RWPE1 (cell line): Measurements from ENCODE around the gene ALDH2.

Experiments
- CTCF ChIA-PET: fragments of 350-600 bp; sonication (Branson Sonifier 250); formaldehyde crosslinking; extraction: SDS; loops from one replicate; lab custom pipeline; 2021; lab: Yijun Ruan, JAX
- POLR2A ChIA-PET: fragments of 400-600 bp; formaldehyde crosslinking; extraction: SDS; loops from one replicate; lab custom pipeline; 2020; ENCODE audit warnings: antibody characterized with exemption; ENCODE audit not compliant: low non-redundant PET; lab: Yijun Ruan, JAX
- DNase-seq: peaks from one replicate; pipeline ENCODE4 v3.0.0; 2012; ENCODE audit warnings: low spot score
- H3K27ac ChIP-seq: fragments of 450-650 bp; 2 replicates; pipeline ENCODE4 v1.5.1; 2017
- TF ChIP-seq, protein P1 (sequence below): fragments of 450-650 bp; conservative IDR thresholded peaks from 2 replicates; pipeline ENCODE4 v1.5.1; 2017; ENCODE audit warnings: low read depth, mild to moderate bottlenecking

ALDH2 gene

DNA sequence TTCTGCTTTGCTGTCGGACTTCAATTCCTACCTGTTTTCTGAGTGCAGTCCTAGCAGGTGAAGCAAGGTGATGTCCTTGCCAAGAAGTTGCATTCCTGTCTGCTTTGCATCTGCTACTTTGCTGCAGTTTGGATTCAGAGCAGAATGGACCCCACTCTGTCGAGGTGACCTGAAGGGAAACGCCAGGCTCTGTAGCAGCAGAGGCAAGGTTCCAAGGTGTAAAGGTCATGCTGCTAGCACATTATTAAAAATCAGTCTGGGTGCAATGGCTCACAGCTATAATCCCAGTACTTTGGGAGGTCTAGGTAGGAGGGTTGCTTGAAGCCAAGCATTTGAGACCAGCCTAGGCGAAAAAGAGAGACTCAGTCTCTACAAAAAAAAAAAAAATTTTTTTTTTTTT, 17.3 kb upstream of the ALDH2 start:
- TF ChIP-seq, protein P1, sequence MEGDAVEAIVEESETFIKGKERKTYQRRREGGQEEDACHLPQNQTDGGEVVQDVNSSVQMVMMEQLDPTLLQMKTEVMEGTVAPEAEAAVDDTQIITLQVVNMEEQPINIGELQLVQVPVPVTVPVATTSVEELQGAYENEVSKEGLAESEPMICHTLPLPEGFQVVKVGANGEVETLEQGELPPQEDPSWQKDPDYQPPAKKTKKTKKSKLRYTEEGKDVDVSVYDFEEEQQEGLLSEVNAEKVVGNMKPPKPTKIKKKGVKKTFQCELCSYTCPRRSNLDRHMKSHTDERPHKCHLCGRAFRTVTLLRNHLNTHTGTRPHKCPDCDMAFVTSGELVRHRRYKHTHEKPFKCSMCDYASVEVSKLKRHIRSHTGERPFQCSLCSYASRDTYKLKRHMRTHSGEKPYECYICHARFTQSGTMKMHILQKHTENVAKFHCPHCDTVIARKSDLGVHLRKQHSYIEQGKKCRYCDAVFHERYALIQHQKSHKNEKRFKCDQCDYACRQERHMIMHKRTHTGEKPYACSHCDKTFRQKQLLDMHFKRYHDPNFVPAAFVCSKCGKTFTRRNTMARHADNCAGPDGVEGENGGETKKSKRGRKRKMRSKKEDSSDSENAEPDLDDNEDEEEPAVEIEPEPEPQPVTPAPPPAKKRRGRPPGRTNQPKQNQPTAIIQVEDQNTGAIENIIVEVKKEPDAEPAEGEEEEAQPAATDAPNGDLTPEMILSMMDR = no peak
- ChIA-PET CTCF (no interaction called here), POLR2A (no interaction called here)
- DNase-seq = no peak
- no peak overlapping the region for H3K27ac ChIP-seq

DNA sequence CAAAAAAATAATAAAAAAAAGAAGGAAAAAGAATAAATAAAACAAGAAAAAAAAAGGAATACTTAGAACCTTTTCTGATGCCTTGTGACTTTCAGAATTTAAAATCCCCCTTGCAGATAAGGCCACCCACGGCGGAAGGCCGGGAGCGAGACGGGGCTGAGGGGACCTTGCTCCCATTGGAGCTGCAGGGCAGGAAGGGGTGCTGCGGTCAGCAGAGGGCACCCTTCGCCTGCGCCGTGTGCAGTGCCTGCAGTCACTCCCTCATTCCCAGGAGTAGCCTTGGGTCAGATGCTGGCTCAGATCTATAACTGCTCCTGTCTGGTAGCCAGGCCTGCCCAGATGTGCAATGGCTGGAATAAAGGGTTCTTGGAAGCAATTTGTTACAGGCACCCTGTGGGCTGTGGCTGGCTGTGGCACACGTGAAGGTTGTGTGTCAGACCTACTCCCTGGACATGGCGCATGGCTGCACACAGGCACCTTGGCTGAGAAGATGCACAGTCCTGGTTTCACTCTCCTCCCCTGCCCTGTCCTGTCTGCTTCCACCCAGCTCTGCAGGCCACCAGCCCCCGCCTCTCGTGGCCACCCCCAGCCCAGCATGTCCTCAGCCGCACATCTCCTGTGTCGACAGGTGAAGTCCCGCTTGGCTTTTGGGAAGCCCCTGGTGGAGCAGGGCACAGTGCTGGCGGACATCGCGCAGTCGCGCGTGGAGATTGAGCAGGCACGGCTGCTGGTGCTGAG, 13.4 kb upstream of the ALDH2 start:
- ChIA-PET CTCF (interaction anchor here (0.5 to 3.5 kb wide), 16 partner anchors 9 to 1626 kb away, joined by 3 to 29 read pairs (median 3); no protein-coding TSS in a partner anchor), POLR2A (no interaction called here)
- peak; percentile 61 for DNase-seq
- H3K27ac ChIP-seq = peak overlapping the region; percentile 38
- TF ChIP-seq, protein P1 = peak; percentile 82

DNA sequence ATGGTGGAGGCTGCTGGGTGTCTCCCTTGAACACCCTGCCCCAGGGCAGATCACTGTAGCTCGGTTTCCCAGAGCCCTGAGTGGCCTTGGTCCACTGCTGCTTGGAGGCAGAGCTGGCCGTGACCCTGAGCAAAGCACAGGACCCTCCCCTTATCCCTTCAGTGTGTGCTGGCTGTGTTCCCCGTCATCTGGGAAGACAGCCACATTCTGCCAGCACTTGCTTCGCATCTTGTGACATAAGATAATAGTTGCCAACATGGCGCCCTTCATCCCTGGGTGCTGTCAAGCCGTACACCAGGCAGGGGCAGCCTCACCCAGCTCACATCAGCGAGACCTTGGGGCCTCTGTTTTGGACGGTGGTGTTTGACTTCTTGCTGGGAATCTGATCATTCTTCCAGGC, 12.1 kb upstream of the ALDH2 start:
- peak overlapping the region; percentile 1; the same call in 1 of the 2 replicates for H3K27ac ChIP-seq
- ChIA-PET POLR2A (interaction anchor here (0.6 to 1.0 kb wide), 2 partner anchors 50 to 86 kb away, joined by 3 to 4 read pairs; no protein-coding TSS in a partner anchor), CTCF (interaction anchor here (0.6 to 3.5 kb wide), 6 partner anchors 9 to 87 kb away, joined by 3 to 29 read pairs (median 6); no protein-coding TSS in a partner anchor)
- DNase-seq = no peak
- TF ChIP-seq, protein P1 = no peak

DNA sequence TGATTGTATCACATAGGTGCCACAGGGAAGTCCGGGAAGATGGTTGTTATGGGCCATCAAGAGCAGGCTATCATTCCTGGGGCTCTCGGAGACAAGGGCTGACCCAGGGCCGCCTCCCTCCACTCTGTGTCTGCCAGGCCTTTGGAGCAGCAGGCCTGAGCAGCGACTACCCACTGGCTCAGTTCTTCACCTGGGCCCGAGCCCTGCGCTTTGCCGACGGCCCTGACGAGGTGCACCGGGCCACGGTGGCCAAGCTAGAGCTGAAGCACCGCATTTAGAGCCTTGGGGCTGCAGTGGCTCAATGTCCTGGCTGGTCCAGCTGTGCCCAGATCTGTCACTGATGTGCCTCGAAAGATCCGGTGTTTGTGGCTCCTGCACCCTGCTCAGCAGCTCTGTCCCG, 10.5 kb upstream of the ALDH2 start:
- ChIA-PET CTCF (no interaction called here), POLR2A (no interaction called here)
- no peak for DNase-seq
- TF ChIP-seq, protein P1 = no peak
- peak overlapping the region; percentile 83 for H3K27ac ChIP-seq

DNA sequence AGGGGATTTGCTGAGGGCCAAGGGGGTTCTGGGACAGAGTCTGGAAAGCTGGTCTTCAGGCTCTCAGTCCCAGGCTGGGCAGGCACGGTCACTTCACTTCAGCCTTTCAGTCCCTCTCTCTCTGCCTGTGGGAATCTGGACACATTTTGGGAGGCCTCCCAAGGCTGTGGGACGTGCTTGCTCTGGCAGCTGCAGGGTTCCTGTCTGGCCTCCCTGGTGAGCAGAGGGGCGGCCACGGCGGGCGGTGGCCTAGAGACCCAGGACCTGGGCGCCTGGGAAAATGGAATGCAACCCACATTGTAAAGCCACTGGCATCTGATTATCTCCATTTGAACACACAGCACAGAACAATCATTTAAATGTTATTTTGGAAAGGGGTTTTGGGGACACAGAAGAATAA, 10.1 kb upstream of the ALDH2 start:
- peak overlapping the region; percentile 83 for H3K27ac ChIP-seq
- TF ChIP-seq, protein P1 = no peak
- no peak for DNase-seq
- CTCF ChIA-PET = no interaction called here
- POLR2A ChIA-PET = no interaction called here

DNA sequence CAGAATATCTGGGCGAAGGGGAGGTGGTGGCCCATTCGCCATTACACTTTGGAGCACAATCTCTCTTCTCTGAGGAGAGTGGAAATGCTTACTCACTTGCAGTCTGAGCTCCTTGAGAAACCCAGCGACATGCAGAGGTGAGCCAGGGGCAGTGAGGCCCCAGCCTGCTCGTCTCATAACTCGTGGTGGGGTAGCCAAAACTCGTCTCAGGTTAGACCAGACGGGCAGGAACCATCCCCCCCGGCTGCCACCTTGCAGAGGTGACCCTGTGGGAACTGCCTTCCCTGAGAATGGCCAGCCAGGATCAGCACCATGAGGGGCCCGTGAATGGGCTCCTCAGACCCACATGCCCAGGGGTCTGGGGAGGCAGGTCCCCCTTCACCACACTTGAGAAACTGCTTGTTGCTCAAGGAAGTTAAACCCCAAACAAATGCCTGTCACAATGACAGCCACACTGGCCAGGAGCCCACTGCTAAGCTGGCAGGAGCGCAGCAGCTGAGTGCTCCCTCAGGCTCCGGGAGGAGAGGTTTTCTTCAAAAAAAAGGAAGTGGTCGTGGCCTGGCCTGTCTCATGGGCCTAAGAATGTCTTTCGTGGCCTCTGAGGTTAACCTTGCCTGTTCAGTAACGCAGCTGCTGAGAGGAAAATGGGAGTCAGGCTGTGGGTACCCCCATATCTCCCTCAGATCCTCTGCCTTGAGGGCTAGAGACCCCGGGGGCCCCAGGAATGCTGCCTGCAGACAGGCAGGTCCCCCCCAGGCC, 9.2 kb upstream of the ALDH2 start:
- CTCF ChIA-PET = interaction anchor here (0.7 to 3.5 kb wide), 2 partner anchors 9 to 55 kb away, joined by 3 to 13 read pairs; partner anchors contain the start of gene ALDH2
- TF ChIP-seq, protein P1 = no peak
- POLR2A ChIA-PET = no interaction called here
- DNase-seq = no peak
- H3K27ac ChIP-seq = peak overlapping the region; percentile 83
